K562 (cell line): ENCODE results near the gene ANP32B. TPM values are rescaled to one million over a fixed set of nuclear protein-coding genes. Genes with fewer than 3 reads are reported as not detected.

Experiments used
- BCOR ChIP-seq: fragments of 450-650 bp; IDR thresholded peaks from 2 replicates; pipeline ENCODE4 v1.6.1; 2016
- CTBP1 ChIP-seq: fragments of 450-650 bp; IDR thresholded peaks from 2 replicates; pipeline ENCODE4 v1.6.1; 2016; ENCODE audit warnings: borderline replicate concordance
- E2F3 ChIP-seq: fragments of 250-450 bp; sonication (Bioruptor Pico); IDR thresholded peaks from 2 replicates; pipeline ENCODE4 v1.4.0; 2020; ENCODE audit warnings: mild to moderate bottlenecking
- FOXP1 ChIP-seq: sonication (generic); formaldehyde crosslinking; IDR thresholded peaks from 2 replicates; pipeline ENCODE4 v1.8.0; 2022; ENCODE audit warnings: mild to moderate bottlenecking, missing genetic modification reagents
- HDGF ChIP-seq: fragments of 450-650 bp; IDR thresholded peaks from 2 replicates; pipeline ENCODE4 v1.6.1; 2016
- HEY1 ChIP-seq: fragments of 250-450 bp; sonication (Bioruptor Pico); IDR thresholded peaks from 2 replicates; pipeline ENCODE4 v1.5.0; 2020; ENCODE audit warnings: mild to moderate bottlenecking, moderate library complexity, borderline replicate concordance
- HIVEP1 ChIP-seq: fragments of 250-450 bp; sonication (Bioruptor Pico); IDR thresholded peaks from 2 replicates; pipeline ENCODE4 v1.4.0; 2020; ENCODE audit warnings: mild to moderate bottlenecking
- JUND ChIP-seq, 2 experiments: IDR thresholded peaks; 2 replicates in 1 of 2; 3 replicates in 1 of 2; pipeline ENCODE4 v1.6.1; 2011; ENCODE audit warnings: borderline replicate concordance in 2 of 2, low read depth in 2 of 2, low read length in 2 of 2, improper control_type of control experiment in 1 of 2, missing biosample characterization in 1 of 2, missing genetic modification characterization in 1 of 2, missing genetic modification reagents in 1 of 2
- KHSRP ChIP-seq: fragments of 450-650 bp; IDR thresholded peaks from 2 replicates; pipeline ENCODE4 v1.6.1; 2017
- MYBL2 ChIP-seq, 2 experiments: fragments of 450-650 bp in 1 of 2; sonication (generic) in 1 of 2; formaldehyde crosslinking in 1 of 2; IDR thresholded peaks; 2 replicates each; pipeline versions ENCODE4 v1.6.1 to v1.8.1; 2017 to 2022; ENCODE audit warnings: borderline replicate concordance in 1 of 2, inconsistent platforms in 1 of 2, low read depth in 1 of 2, mild to moderate bottlenecking in 1 of 2, missing genetic modification reagents in 1 of 2, moderate library complexity in 1 of 2
- NR2C2 ChIP-seq, 2 experiments: fragments of 200-800 bp in 1 of 2; sonication (Bioruptor generic) in 1 of 2; sonication (generic) in 1 of 2; formaldehyde crosslinking in 1 of 2; IDR thresholded peaks; 2 replicates each; pipeline versions ENCODE4 v1.6.1 to v1.8.0; 2016 to 2022; ENCODE audit warnings: mild to moderate bottlenecking in 1 of 2, missing compliant biosample characterization in 1 of 2, missing genetic modification characterization in 1 of 2, missing genetic modification reagents in 1 of 2
- PCBP2 ChIP-seq: fragments of 200-400 bp; formaldehyde crosslinking; IDR thresholded peaks from 2 replicates; pipeline ENCODE4 v1.6.1; 2018; ENCODE audit warnings: low read length, low read depth, mild to moderate bottlenecking, moderate library complexity; ENCODE audit not compliant: poor library complexity, severe bottlenecking
- PURB ChIP-seq: sonication (generic); formaldehyde crosslinking; IDR thresholded peaks from 2 replicates; pipeline ENCODE4 v1.9.0; 2021; ENCODE audit warnings: low read depth, mild to moderate bottlenecking, missing genetic modification reagents
- SMAD4 ChIP-seq: fragments of 250-450 bp; sonication (Bioruptor Pico); conservative IDR thresholded peaks from 2 replicates; pipeline ENCODE4 v1.8.0; 2021; ENCODE audit warnings: inconsistent platforms, mild to moderate bottlenecking, moderate library complexity
- SPI1 ChIP-seq: IDR thresholded peaks from 2 replicates; pipeline ENCODE4 v1.6.1; 2011; ENCODE audit warnings: low read depth, low read length, control low read depth, borderline replicate concordance
- TRIM28 ChIP-seq: fragments of 450-650 bp; IDR thresholded peaks from 2 replicates; pipeline ENCODE4 v1.6.1; 2017
- ZC3H8 ChIP-seq: fragments of 450-650 bp; IDR thresholded peaks from 2 replicates; pipeline ENCODE4 v1.6.1; 2017
- ZFP1 ChIP-seq: fragments of 450-650 bp; formaldehyde crosslinking; IDR thresholded peaks from 2 replicates; pipeline ENCODE4 v1.4.0; 2020; ENCODE audit warnings: mild to moderate bottlenecking, mixed read lengths
- ZNF146 ChIP-seq: IDR thresholded peaks from one replicate; pipeline ENCODE4 v1.6.1; 2018; ENCODE audit warnings: missing compliant biosample characterization; ENCODE audit not compliant: unreplicated experiment
- polyA plus RNA-seq, 8 experiments: library from polyadenylated mRNA; depleted of rRNA in 4 of 8; stranded (reverse) in 5 of 8; unstranded in 3 of 8; fragments of >200 nt; fragmentation: Nextera tagmentation in 2 of 8; fragmentation: Illumina TruSeq in 1 of 8; extraction: Ambion mirVana in 2 of 8; extraction: Trizol in 1 of 8; gene quantifications; 2 replicates each; pipeline versions ENCODE4 v1.2.1 to v1.2.3, GENCODE V29; 2011 to 2014; ENCODE audit warnings: inconsistent platforms in 1 of 8, missing spikeins in 1 of 8
- total RNA-seq, 7 experiments: library from RNA; depleted of rRNA in 6 of 7; stranded (reverse); fragments of >200 nt in 6 of 7; fragmentation: Illumina TruSeq in 2 of 7; extraction: Trizol in 2 of 7; gene quantifications; 2 replicates each; pipeline versions ENCODE4 v1.2.1 to v1.2.3, GENCODE V29; 2011 to 2021; ENCODE audit warnings: low replicate concordance in 1 of 7
- TF ChIP-seq, protein P1 (sequence below): fragments of 450-650 bp; IDR thresholded peaks from 2 replicates; pipeline ENCODE4 v1.6.1; 2017; ENCODE audit warnings: antibody characterized with exemption
- TF ChIP-seq, protein P2 (sequence below): sonication (generic); formaldehyde crosslinking; IDR thresholded peaks from 2 replicates; pipeline ENCODE4 v1.8.1; 2023; ENCODE audit warnings: mild to moderate bottlenecking, missing genetic modification reagents
- TF ChIP-seq, protein P3 (sequence below): fragments of 200-400 bp; formaldehyde crosslinking; IDR thresholded peaks from 2 replicates; pipeline ENCODE4 v1.6.1; 2017; ENCODE audit warnings: mild to moderate bottlenecking, low read depth, low read length, moderate library complexity

ANP32B gene
- total and polyA plus RNA-seq, 9 of the 15 experiments (the other 6 are each of a cell fraction or from before 2014, with no cell fraction given), result 68.9 to 815 (median 141) TPM

DNA sequence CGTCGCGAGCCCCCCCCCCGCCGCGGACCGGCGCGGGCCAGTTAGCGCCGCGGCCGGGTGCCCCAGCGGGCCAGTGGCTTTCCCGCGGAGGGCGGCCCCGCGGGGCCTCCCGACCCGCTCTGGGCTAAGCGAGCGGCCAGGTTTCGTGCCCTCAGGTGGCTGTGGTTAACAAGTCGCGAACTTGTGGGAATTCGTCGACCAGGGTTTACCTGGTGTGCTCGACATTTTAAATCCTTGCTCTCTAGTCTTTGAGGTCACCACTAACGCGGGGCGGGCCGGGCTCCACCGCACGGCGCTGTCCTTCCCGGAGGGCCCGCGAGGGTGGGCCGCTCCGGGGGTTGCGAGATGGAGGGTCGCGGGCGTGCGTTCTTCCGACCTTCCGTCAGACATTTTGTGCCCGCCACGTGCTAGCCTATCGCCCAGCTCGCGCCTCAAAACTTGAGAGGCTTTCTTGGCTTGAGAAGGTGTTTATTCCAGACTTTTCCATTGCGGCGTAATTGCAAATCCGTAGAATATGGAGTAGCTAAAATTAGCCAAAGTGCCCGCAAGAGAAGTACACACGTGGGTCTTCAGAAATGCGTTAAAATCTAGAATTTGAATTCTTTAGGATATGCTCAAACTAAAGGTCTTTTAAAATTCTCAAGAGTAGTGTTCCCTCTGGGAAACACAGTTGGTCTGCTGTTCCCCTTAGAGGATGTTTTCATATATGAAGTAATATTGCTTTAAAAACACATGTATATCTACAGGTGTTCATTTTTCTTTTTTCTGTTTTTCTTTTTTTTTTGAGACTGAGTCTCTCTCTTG lies 2.1 kb downstream of the ANP32B start (continued):
- TF ChIP-seq, protein P1, sequence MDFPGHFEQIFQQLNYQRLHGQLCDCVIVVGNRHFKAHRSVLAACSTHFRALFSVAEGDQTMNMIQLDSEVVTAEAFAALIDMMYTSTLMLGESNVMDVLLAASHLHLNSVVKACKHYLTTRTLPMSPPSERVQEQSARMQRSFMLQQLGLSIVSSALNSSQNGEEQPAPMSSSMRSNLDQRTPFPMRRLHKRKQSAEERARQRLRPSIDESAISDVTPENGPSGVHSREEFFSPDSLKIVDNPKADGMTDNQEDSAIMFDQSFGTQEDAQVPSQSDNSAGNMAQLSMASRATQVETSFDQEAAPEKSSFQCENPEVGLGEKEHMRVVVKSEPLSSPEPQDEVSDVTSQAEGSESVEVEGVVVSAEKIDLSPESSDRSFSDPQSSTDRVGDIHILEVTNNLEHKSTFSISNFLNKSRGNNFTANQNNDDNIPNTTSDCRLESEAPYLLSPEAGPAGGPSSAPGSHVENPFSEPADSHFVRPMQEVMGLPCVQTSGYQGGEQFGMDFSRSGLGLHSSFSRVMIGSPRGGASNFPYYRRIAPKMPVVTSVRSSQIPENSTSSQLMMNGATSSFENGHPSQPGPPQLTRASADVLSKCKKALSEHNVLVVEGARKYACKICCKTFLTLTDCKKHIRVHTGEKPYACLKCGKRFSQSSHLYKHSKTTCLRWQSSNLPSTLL, result no peak
- peak; percentile 35; the same call in 1 of the 2 replicates for TF ChIP-seq SMAD4 (CRISPR knock-in tag)
- no peak for TF ChIP-seq KHSRP
- no peak for TF ChIP-seq PURB
- TF ChIP-seq, protein P2, sequence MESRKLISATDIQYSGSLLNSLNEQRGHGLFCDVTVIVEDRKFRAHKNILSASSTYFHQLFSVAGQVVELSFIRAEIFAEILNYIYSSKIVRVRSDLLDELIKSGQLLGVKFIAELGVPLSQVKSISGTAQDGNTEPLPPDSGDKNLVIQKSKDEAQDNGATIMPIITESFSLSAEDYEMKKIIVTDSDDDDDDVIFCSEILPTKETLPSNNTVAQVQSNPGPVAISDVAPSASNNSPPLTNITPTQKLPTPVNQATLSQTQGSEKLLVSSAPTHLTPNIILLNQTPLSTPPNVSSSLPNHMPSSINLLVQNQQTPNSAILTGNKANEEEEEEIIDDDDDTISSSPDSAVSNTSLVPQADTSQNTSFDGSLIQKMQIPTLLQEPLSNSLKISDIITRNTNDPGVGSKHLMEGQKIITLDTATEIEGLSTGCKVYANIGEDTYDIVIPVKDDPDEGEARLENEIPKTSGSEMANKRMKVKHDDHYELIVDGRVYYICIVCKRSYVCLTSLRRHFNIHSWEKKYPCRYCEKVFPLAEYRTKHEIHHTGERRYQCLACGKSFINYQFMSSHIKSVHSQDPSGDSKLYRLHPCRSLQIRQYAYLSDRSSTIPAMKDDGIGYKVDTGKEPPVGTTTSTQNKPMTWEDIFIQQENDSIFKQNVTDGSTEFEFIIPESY (CRISPR knock-in tag), result no peak
- TF ChIP-seq ZC3H8, result no peak
- TF ChIP-seq E2F3 (CRISPR knock-in tag), result no peak; the same call in 1 of the 2 replicates
- TF ChIP-seq HEY1 (CRISPR knock-in tag), result no peak
- TF ChIP-seq MYBL2 (IDR thresholded peaks at IDR 0.05; ENCODE audit: low read depth), result no peak
- no peak; the same call in 1 of the 2 replicates for TF ChIP-seq MYBL2 (CRISPR knock-in tag; IDR thresholded peaks at IDR 0.05; ENCODE audit: borderline replicate concordance)
- TF ChIP-seq NR2C2 (CRISPR knock-in tag; IDR thresholded peaks at IDR 0.05), result no peak
- TF ChIP-seq NR2C2 (tag; IDR thresholded peaks at IDR 0.05), result no peak
- no peak for TF ChIP-seq ZFP1 (CRISPR knock-in tag)
- TF ChIP-seq CTBP1, result no peak; the same call in 1 of the 2 replicates
- TF ChIP-seq FOXP1, result no peak; the same call in 1 of the 2 replicates
- TF ChIP-seq PCBP2, result no peak
- TF ChIP-seq HIVEP1, result 0 out of 2 replicates have a peak, but pooled peaks have one; percentile 26
- TF ChIP-seq, protein P3, sequence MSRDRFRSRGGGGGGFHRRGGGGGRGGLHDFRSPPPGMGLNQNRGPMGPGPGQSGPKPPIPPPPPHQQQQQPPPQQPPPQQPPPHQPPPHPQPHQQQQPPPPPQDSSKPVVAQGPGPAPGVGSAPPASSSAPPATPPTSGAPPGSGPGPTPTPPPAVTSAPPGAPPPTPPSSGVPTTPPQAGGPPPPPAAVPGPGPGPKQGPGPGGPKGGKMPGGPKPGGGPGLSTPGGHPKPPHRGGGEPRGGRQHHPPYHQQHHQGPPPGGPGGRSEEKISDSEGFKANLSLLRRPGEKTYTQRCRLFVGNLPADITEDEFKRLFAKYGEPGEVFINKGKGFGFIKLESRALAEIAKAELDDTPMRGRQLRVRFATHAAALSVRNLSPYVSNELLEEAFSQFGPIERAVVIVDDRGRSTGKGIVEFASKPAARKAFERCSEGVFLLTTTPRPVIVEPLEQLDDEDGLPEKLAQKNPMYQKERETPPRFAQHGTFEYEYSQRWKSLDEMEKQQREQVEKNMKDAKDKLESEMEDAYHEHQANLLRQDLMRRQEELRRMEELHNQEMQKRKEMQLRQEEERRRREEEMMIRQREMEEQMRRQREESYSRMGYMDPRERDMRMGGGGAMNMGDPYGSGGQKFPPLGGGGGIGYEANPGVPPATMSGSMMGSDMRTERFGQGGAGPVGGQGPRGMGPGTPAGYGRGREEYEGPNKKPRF, result no peak
- no peak for TF ChIP-seq HDGF
- TF ChIP-seq TRIM28, result no peak
- TF ChIP-seq SPI1, result no peak
- no peak for TF ChIP-seq ZNF146
- TF ChIP-seq BCOR, result no peak
- TF ChIP-seq JUND (IDR thresholded peaks at IDR 0.05; ENCODE audit: borderline replicate concordance, low read depth, low read length), result no peak
- no peak for TF ChIP-seq JUND (tag; IDR thresholded peaks at IDR 0.05; ENCODE audit: borderline replicate concordance, low read depth, low read length)
